ENCODE results near the gene VPS13C.

Gene VPS13C

GRCh38 chr15:61824291-61824690 lies 236.0 kb downstream of the VPS13C start:
- DNase-seq (ENCODE audit: low read depth in 1 of 2, low spot score in 1 of 2), result no peak

DNA sequence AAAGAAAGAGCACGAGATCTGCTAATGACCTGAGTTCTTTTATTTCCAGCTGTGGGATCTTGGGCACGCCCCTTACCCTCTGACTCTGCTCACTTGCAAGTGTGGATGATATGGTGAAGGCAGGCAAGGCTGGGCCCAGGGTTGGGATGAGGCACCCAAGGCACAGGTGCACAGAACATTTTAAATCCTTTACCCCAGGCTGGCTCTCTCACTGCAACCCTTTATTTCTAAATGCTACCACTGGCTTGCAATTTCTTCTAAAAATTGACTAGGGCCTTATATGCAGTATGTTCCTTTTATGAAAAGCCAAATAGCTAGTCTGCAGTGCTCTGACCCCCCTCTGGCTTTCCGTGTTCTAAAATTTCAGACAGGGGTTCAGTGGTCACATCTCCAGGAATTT lies 237.7 kb downstream of the VPS13C start:
- no peak for DNase-seq (ENCODE audit: low read depth in 1 of 2, low spot score in 1 of 2)

DNA sequence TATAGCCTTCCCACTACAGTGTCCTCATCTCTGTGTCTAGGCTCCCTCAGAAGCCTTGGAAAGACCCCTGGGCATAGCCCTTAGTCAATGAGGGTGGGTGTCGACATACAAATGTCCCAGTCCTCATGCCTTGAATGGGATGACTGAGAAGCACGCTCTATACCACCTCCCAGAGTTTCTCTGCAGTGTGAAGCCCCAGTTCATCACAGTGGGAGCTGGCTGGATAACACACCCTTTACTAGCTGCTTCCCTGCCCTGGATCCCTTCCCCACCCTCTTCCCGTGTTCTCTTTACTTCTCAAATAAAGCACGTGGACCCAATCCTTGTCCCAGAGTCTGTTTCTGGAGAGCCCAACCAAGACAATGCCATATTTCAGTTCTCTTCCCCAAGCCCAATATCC lies 239.3 kb downstream of the VPS13C start:
- no peak for DNase-seq (ENCODE audit: low read depth in 1 of 2, low spot score in 1 of 2)

DNA sequence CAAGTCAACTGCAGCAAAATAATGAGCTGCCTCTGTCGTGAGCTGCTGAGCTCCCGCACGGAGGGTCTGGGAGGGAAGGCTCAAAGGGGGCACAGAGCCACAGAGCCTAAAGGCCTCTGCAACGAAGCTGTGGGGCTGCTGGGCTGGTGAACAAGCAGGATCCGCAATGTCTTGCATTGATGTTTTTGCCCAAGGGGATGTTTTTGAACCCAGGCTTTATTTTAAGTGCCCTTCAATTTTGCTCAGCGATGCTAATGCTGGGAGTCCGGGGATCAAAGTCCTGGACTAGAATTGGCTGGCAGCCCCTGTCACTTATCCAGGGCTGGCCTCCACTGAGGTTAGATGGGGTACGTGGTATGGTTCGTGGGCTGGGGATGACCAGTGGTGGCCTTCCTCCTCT lies 240.0 kb downstream of the VPS13C start:
- DNase-seq (ENCODE audit: low read depth in 1 of 2, low spot score in 1 of 2), result no peak

DNA sequence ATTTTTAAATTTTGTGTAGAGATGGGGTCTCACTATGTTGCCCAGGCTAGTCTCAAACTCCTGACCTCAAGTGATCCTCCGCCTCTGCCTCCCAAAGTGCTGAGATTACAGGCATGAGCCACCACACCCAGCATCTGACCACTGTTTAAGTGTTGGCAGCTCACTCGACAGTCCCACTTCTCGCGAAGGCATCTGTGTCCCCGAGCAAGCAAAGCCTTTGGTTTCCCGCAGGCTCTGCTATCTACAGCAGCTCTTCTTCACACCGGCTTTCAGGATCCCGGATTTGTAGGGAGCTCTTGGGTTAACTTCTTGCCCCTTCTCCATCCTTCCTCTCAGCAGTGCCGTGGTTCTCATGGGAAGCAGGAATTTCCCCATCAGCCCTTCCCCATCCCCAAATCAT lies 240.9 kb downstream of the VPS13C start:
- no peak for DNase-seq (ENCODE audit: low read depth in 1 of 2, low spot score in 1 of 2)

DNA sequence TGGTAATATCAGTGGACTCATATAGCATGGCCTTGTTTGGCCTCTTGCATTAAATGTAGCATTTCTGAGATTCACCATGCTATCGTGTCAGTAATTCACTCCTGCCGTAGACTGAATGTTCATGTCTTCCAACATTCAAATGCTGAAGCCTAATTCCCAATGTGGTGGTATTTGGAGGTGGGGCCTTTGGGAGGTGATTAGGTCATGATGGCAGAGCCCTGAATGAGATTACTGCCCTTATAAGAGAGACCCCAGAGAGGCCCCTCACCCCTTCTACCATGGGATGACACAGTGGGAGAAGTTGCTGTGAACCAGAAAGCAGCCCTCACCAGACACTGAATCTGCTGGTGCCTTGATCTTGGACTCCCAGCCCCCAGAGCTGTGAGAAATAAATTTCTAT lies 241.4 kb downstream of the VPS13C start:
- DNase-seq (ENCODE audit: low read depth in 1 of 2, low spot score in 1 of 2), result no peak

- DNase-seq (ENCODE audit: low read depth in 1 of 2, low spot score in 1 of 2), result no peak
These were observed 243.4 kb downstream of the VPS13C start for GRCh38 chr15:61816856-61817255.

DNA sequence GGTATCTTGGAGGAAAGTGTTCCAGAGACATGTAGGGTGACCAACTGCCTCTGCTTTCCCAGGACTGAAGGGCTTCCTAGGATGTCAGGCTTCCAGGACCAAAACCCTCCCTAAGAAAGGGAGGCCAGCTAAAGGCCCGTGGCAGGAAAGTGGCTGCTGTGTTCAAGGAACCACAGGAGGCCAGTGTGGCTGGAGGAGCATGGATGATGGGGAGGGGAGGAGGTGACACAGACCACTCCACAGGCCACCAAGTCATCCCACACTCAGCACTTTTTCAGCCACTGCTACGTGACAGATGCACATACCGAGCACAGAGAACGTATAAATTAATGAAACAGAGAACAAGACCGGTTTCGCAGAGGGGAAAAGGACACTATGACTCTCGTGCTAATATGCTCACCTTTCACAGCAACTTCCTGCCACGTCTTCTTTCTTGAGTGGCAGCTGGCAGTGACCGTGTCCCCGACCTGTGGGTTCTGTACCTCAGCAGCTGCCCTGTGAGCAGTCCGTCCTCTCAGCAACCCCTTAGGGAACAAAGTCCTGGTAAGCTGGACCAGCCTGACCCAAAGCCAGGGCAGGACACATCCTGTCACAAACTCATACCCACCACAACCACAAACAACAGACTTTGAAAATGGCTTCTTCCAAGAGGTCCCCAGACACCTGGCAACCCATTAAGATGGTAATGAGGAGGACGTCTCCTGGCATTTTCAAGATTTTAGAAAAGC lies 244.7 kb downstream of the VPS13C start:
- no peak for DNase-seq (ENCODE audit: low read depth in 1 of 2, low spot score in 1 of 2)

DNA sequence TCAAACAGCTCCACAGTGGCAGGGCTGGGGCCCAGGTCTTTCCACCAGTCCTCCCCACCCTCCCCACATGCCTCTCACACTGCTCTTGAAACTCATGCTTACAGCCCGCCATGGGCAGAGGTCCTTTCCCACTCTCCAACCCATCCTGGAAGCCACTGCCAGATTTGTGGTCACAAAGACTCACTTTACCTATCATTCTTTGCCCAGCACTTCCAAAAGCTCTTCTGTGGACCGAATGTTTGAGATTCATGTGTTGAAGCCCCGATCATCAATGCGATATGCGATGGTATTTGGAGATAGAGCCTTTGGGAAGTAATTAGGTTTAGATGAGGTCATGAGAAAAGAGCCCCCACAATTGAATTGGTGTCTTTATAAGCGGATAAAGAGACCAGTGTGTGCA lies 247.8 kb downstream of the VPS13C start:
- no peak for DNase-seq (ENCODE audit: low read depth in 1 of 2, low spot score in 1 of 2)

DNA sequence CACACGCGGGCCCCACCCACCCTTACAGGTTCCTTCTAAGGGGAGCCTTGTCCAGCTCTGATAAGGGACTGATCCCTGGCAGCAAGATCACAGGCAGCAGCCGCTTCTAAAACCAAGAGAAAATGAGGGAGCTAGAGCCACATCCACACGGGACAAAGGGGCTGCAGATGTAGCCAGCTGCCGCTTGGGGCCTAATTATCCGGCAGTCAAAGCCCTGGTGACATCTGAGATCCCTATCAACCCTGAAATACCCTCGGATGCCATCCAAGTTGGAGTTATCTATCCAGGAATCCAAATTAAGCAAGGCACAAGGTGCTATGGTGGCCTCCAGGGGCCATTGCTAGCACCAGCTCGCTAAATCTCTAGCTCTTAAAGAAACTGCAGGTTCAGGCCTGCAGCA lies 248.3 kb downstream of the VPS13C start:
- DNase-seq (ENCODE audit: low read depth in 1 of 2, low spot score in 1 of 2), result no peak

GRCh38 chr15:61809216-61809615 lies 251.0 kb downstream of the VPS13C start:
- no peak for DNase-seq (ENCODE audit: low read depth in 1 of 2, low spot score in 1 of 2)

DNA sequence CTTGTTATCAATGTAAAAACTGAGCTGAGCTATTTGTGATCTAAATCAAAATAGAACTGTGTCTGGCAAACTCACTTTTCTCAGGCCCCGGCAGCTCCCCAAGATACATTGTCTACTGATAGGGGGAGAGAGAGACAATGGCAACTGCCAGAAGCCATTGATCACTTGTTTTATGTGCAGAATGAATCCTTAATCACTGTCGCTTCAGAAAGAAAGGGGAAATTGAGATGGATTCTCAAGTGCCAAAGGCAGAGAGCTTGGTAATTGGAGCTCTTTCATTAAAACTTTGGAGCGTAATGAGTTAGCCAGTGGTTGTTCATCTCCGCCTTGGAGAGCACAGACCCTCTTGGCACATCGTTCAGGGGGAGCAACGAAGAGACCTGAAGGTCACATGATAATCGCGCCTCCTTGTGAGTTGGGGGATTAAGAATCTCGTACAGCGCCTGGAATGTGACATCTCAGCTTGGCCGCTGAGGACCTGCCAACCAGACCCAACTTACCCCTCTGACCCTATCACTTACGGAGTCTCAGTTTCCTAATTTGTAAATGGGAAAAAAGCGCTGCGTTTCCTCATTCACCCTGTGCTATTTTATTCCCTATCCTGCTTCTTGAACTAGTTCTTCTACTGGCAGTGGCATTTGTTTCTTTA lies 252.8 kb downstream of the VPS13C start:
- DNase-seq (ENCODE audit: low read depth in 1 of 2, low spot score in 1 of 2), result no peak
